Aorta (tissue), 5 donors: ENCODE results near the gene SSH2. TPM values are rescaled to one million over a fixed set of nuclear protein-coding genes. Genes with fewer than 3 reads are reported as not detected.
A peak's percentile ranks its signal among the peaks of the same experiment; 100 is the strongest.

Experiments used
- ATAC-seq: fragments of 200-7000 bp; cut with Tn5 transposase; one replicate; pipeline ENCODE4 v1.9.1; 2022; ENCODE audit warnings: moderate library complexity; ENCODE audit not compliant: low FRiP score
- DNase-seq, 2 donors: peaks; one replicate each; pipeline ENCODE4 v3.0.0-alpha.2; 2020
- H3K27ac ChIP-seq, 2 donors: one replicate each; pipeline ENCODE4 v1.5.1; 2013; ENCODE audit warnings: low read length in 2 of 2, mild to moderate bottlenecking in 2 of 2, moderate library complexity in 2 of 2, control low read depth in 1 of 2, inconsistent platforms in 1 of 2, low read depth in 1 of 2
- H3K27me3 ChIP-seq, 2 donors: one replicate each; pipeline ENCODE4 v1.6.1; 2013; ENCODE audit warnings: control low read depth in 1 of 2, low read length in 1 of 2, mild to moderate bottlenecking in 1 of 2, moderate library complexity in 1 of 2; ENCODE audit not compliant: insufficient read depth in 2 of 2, control insufficient read depth in 1 of 2
- H3K36me3 ChIP-seq, 2 donors: one replicate each; pipeline ENCODE4 v1.6.1; 2013; ENCODE audit warnings: control low read depth in 1 of 2, low read length in 1 of 2, mild to moderate bottlenecking in 1 of 2; ENCODE audit not compliant: insufficient read depth in 2 of 2, control insufficient read depth in 1 of 2
- H3K4me1 ChIP-seq, 2 donors: one replicate each; pipeline ENCODE4 v1.6.1; 2013; ENCODE audit warnings: low read length in 2 of 2, control low read depth in 1 of 2, mild to moderate bottlenecking in 1 of 2, moderate library complexity in 1 of 2; ENCODE audit not compliant: insufficient read depth in 2 of 2, control insufficient read depth in 1 of 2
- H3K4me3 ChIP-seq, 2 donors: one replicate each; pipeline ENCODE4 v1.5.1; 2013; ENCODE audit warnings: low read length in 2 of 2, control low read depth in 1 of 2, mild to moderate bottlenecking in 1 of 2
- H3K9me3 ChIP-seq: one replicate; pipeline ENCODE4 v1.6.1; 2013; ENCODE audit warnings: mild to moderate bottlenecking, low read length; ENCODE audit not compliant: control insufficient read depth
- WGBS, 2 donors: extraction: QIAGEN DNeasy Blood & Tissue Kit; methylation state at CpG; one replicate each; pipeline ENCODE4 v1.1.7; 2013; 5-methylcytosine and 5-hydroxymethylcytosine counted together
- intact Hi-C, 2 donors: fragments of 100-400 bp; cut with DNase I; formaldehyde crosslinking; loops; one replicate each; pipeline versions ENCODE4 v1.14.2 to v1.15.0; 2022
- polyA plus RNA-seq, 2 donors: library from polyadenylated mRNA; stranded (reverse); fragments of 200-250 nt; gene quantifications; one replicate each; pipeline ENCODE4 v1.2.3, GENCODE V29; 2013
- total RNA-seq, 2 donors: library from RNA; stranded (reverse); fragmentation: NEBNext Ultra II Directional; extraction: Animal tissue kit (Norgen Biotek cat#: 25700); gene quantifications; one replicate each; pipeline ENCODE4 v1.2.1, GENCODE V29; 2021
- donor health status: healthy with polysubstance abuse.
- donor health status: Bipolar disorder and iron deficiency.
- donor health status: DM: no; HTN: no; CAD: no.
- donor health status: DM: no; HTN: no; CAD: no.
- donor health status: DM: yes; HTN: yes; CAD: no.

The SSH2 gene
- total and polyA plus RNA-seq, 4 donors, result 7.2 to 35.3 (median 30.3) TPM

GRCh38 chr17:29595943-29596774 is 333.9 kb downstream of the SSH2 start:
- no peak overlapping the region for H3K4me3 ChIP-seq
- no peaks in the 10 kb centered on the region for H3K9me3 ChIP-seq
- H3K27me3 ChIP-seq, result no peaks in the 10 kb centered on the region
- H3K4me1 ChIP-seq, result peaks cover 0 to 2% of the 10 kb centered on the region in 2 donors
- 79 to 81% methylated on average over 12 of the region's 12 CpGs for WGBS, 2 donors
- DNase-seq, result no peak
- intact Hi-C loops, result no loop called here
- H3K27ac ChIP-seq, result no peak overlapping the region
- no peaks in the 10 kb centered on the region for H3K36me3 ChIP-seq
- ATAC-seq, result no peak

- Histone ChIP-seq H3K27me3 (no peaks in the 10 kb centered on the region), H3K36me3 (no peaks in the 10 kb centered on the region), H3K4me1 (peaks cover 0 to 2% of the 10 kb centered on the region in 2 donors), H3K9me3 (no peaks in the 10 kb centered on the region), H3K27ac (no peak overlapping the region), H3K4me3 (no peak overlapping the region)
- intact Hi-C loops, result no loop called here
- 86 to 91% methylated on average over 7 of the region's 7 CpGs for WGBS, 2 donors
- ATAC-seq, result no peak
- DNase-seq, result no peak
Observed at GRCh38 chr17:29595107-29595942, 334.7 kb downstream of the SSH2 start.

GRCh38 chr17:29594519-29595090 is 335.4 kb downstream of the SSH2 start:
- 92 to 96% methylated on average over 11 of the region's 11 CpGs for WGBS, 2 donors
- DNase-seq, result no peak

GRCh38 chr17:29593591-29594518 is 336.2 kb downstream of the SSH2 start:
- H3K27ac ChIP-seq, result no peak overlapping the region

More at GRCh38 chr17:29594519-29595090, 335.4 kb downstream of the SSH2 start:
- H3K27me3 ChIP-seq, result no peaks in the 10 kb centered on the region
- H3K36me3 ChIP-seq, result no peaks in the 10 kb centered on the region
- no peak overlapping the region for H3K4me3 ChIP-seq
- H3K27ac ChIP-seq, result no peak overlapping the region
- peaks cover 0 to 2% of the 10 kb centered on the region in 2 donors for H3K4me1 ChIP-seq
- no peak for ATAC-seq
- intact Hi-C loops, result no loop called here
- no peaks in the 10 kb centered on the region for H3K9me3 ChIP-seq

GRCh38 chr17:29592850-29593551 is 337.0 kb downstream of the SSH2 start, which contains the start of gene ANKRD13B:
TSS of gene ANKRD13B (plus strand) at chr17:29593132. CDS start at chr17:29593622, 490 bp downstream.
- peak within 1 kb of the TSS in 1 of 2 donors; percentile 74 for H3K27ac ChIP-seq
- no peaks in the 10 kb centered on the region for H3K27me3 ChIP-seq
- peaks cover 0 to 2% of the 10 kb centered on the region in 2 donors for H3K4me1 ChIP-seq
- peak; percentile 72 to 87 for DNase-seq
- no peaks in the 10 kb centered on the region for H3K9me3 ChIP-seq
- no peaks in the 10 kb centered on the region for H3K36me3 ChIP-seq
- H3K4me3 ChIP-seq, result peak within 1 kb of the TSS; percentile 61 to 63
- intact Hi-C loops, result no loop called here
- ATAC-seq, result no peak
- WGBS, 2 donors, result 0 to 1% methylated on average over 40 to 96 of the region's 96 CpGs

More at GRCh38 chr17:29593591-29594518, 336.2 kb downstream of the SSH2 start:
- H3K36me3 ChIP-seq, result no peaks in the 10 kb centered on the region
- ATAC-seq, result no peak
- H3K9me3 ChIP-seq, result no peaks in the 10 kb centered on the region
- peak overlapping the region; percentile 61 to 63 for H3K4me3 ChIP-seq
- peak in 1 of 2 donors; percentile 75 for DNase-seq
- intact Hi-C loops, result no loop called here
- no peaks in the 10 kb centered on the region for H3K27me3 ChIP-seq
- H3K4me1 ChIP-seq, result peaks cover 0 to 2% of the 10 kb centered on the region in 2 donors
- WGBS, 2 donors, result 11 to 13% methylated on average over 55 to 64 of the region's 64 CpGs

GRCh38 chr17:29591737-29592608 is 338.1 kb downstream of the SSH2 start:
- WGBS, 2 donors, result 8 to 9% methylated on average over 25 of the region's 25 CpGs
- H3K36me3 ChIP-seq, result no peaks in the 10 kb centered on the region

GRCh38 chr17:29591146-29591736 is 338.8 kb downstream of the SSH2 start:
- intact Hi-C loops, result no loop called here
- no peaks in the 10 kb centered on the region for H3K9me3 ChIP-seq
- H3K4me3 ChIP-seq, result no peak overlapping the region
- peaks cover 0 to 2% of the 10 kb centered on the region in 2 donors for H3K4me1 ChIP-seq
- ATAC-seq (peak; percentile 53), DNase-seq (peak; percentile 78 to 88)
- WGBS, 2 donors, result 1 to 3% methylated on average over 30 to 31 of the region's 31 CpGs
- H3K36me3 ChIP-seq, result no peaks in the 10 kb centered on the region
- peak overlapping the region in 1 of 2 donors; percentile 71 for H3K27ac ChIP-seq
- H3K27me3 ChIP-seq, result no peaks in the 10 kb centered on the region

More at GRCh38 chr17:29591737-29592608, 338.1 kb downstream of the SSH2 start:
- Histone ChIP-seq H3K4me1 (peaks cover 0 to 2% of the 10 kb centered on the region in 2 donors), H3K27me3 (no peaks in the 10 kb centered on the region), H3K9me3 (no peaks in the 10 kb centered on the region), H3K27ac (peak overlapping the region in 1 of 2 donors; percentile 74), H3K4me3 (no peak overlapping the region)
- ATAC-seq (peak; percentile 90), DNase-seq (peak; percentile 92 to 96)
- intact Hi-C loops, result no loop called here
